IPS DF 6.9 (cell line): Measurements from ENCODE around the gene PTPRU.

Source experiments
- DNase-seq: peaks from one replicate; pipeline ENCODE4 v3.0.0-alpha.2; 2013; ENCODE audit warnings: low read depth, low spot score
- H3K27ac ChIP-seq: one replicate; pipeline ENCODE4 v1.5.1; 2013; ENCODE audit warnings: low read length, control low read depth
- H3K27me3 ChIP-seq: 2 replicates; pipeline ENCODE4 v1.6.1; 2013; ENCODE audit warnings: mild to moderate bottlenecking, low read length; ENCODE audit not compliant: control insufficient read depth, insufficient read depth
- H3K36me3 ChIP-seq: 2 replicates; pipeline ENCODE4 v1.6.1; 2013; ENCODE audit warnings: low read length; ENCODE audit not compliant: control insufficient read depth, insufficient read depth
- H3K4me1 ChIP-seq: 2 replicates; pipeline ENCODE4 v1.6.1; 2013; ENCODE audit warnings: low read length; ENCODE audit not compliant: control insufficient read depth, insufficient read depth
- H3K4me3 ChIP-seq: 2 replicates; pipeline ENCODE4 v1.5.1; 2013; ENCODE audit warnings: mild to moderate bottlenecking, low read length
- H3K9me3 ChIP-seq: 2 replicates; pipeline ENCODE4 v1.6.1; 2013; ENCODE audit warnings: low read length, inconsistent platforms; ENCODE audit not compliant: control insufficient read depth, insufficient read depth
- WGBS: extraction: QIAGEN DNeasy Blood & Tissue Kit; methylation state at CpG from one replicate; pipeline ENCODE4 v1.1.7; 2013; ENCODE audit warnings: mixed read lengths, missing lambda C conversion rate; ENCODE audit not compliant: insufficient read length, insufficient coverage; 5-methylcytosine and 5-hydroxymethylcytosine counted together

PTPRU gene

GRCh38 chr1:29202053-29202452 is 34.3 kb upstream of the PTPRU start:
- no CpG with 5 or more reads among the region's 1 CpG for WGBS
- H3K36me3 ChIP-seq: peaks cover 11% of the 10 kb centered on the region; the same call in 1 of the 2 replicates
- no peaks in the 10 kb centered on the region for H3K27me3 ChIP-seq
- H3K9me3 ChIP-seq: no peaks in the 10 kb centered on the region
- no peaks in the 10 kb centered on the region for H3K4me1 ChIP-seq
- DNase-seq: no peak
- no peak overlapping the region for H3K27ac ChIP-seq
- no peak overlapping the region for H3K4me3 ChIP-seq

- WGBS: no CpG with 5 or more reads among the region's 14 CpGs
- H3K36me3 ChIP-seq: peaks cover 11% of the 10 kb centered on the region; the same call in 1 of the 2 replicates
- H3K27ac ChIP-seq: no peak overlapping the region
- peak; percentile 96 for DNase-seq
- H3K4me3 ChIP-seq: no peak overlapping the region
- H3K4me1 ChIP-seq: no peaks in the 10 kb centered on the region
- H3K9me3 ChIP-seq: no peaks in the 10 kb centered on the region
- H3K27me3 ChIP-seq: no peaks in the 10 kb centered on the region
Observed at GRCh38 chr1:29202584-29203340, 33.6 kb upstream of the PTPRU start.

GRCh38 chr1:29208442-29208841 is 27.9 kb upstream of the PTPRU start:
- WGBS: no CpG with 5 or more reads among the region's 4 CpGs
- no peak overlapping the region for H3K4me3 ChIP-seq
- H3K27me3 ChIP-seq: no peaks in the 10 kb centered on the region
- H3K36me3 ChIP-seq: peaks cover 19% of the 10 kb centered on the region; the same call in 1 of the 2 replicates
- H3K27ac ChIP-seq: no peak overlapping the region
- H3K9me3 ChIP-seq: no peaks in the 10 kb centered on the region
- no peak for DNase-seq
- no peaks in the 10 kb centered on the region for H3K4me1 ChIP-seq

- no peaks in the 10 kb centered on the region for H3K27me3 ChIP-seq
- no peaks in the 10 kb centered on the region for H3K4me1 ChIP-seq
- no peak overlapping the region for H3K4me3 ChIP-seq
- DNase-seq: no peak
- WGBS: no CpG with 5 or more reads among the region's 5 CpGs
- H3K36me3 ChIP-seq: peaks cover 21% of the 10 kb centered on the region; the same call in 1 of the 2 replicates
- H3K27ac ChIP-seq: no peak overlapping the region
- no peaks in the 10 kb centered on the region for H3K9me3 ChIP-seq
Observed at GRCh38 chr1:29209173-29209572, 27.1 kb upstream of the PTPRU start.

GRCh38 chr1:29210278-29211085 is 25.8 kb upstream of the PTPRU start:
- H3K4me3 ChIP-seq: no peak overlapping the region
- H3K9me3 ChIP-seq: no peaks in the 10 kb centered on the region
- H3K4me1 ChIP-seq: no peaks in the 10 kb centered on the region
- no peak overlapping the region for H3K27ac ChIP-seq
- DNase-seq: no peak
- peaks cover 25% of the 10 kb centered on the region; the same call in 1 of the 2 replicates for H3K36me3 ChIP-seq
- whole genome bisulfite sequencing: no CpG with 5 or more reads among the region's 7 CpGs
- H3K27me3 ChIP-seq: no peaks in the 10 kb centered on the region

GRCh38 chr1:29211086-29212030 is 25.0 kb upstream of the PTPRU start:
- Histone ChIP-seq H3K27me3 (no peaks in the 10 kb centered on the region), H3K36me3 (peaks cover 25% of the 10 kb centered on the region; the same call in 1 of the 2 replicates), H3K27ac (no peak overlapping the region), H3K4me1 (no peaks in the 10 kb centered on the region), H3K4me3 (no peak overlapping the region), H3K9me3 (no peaks in the 10 kb centered on the region)
- DNase-seq: no peak
- no CpG with 5 or more reads among the region's 12 CpGs for WGBS

GRCh38 chr1:29213055-29213454 is 23.3 kb upstream of the PTPRU start:
- WGBS: no CpG with 5 or more reads among the region's 5 CpGs
- Histone ChIP-seq H3K36me3 (peaks cover 25% of the 10 kb centered on the region; the same call in 1 of the 2 replicates), H3K4me3 (no peak overlapping the region), H3K27ac (no peak overlapping the region), H3K4me1 (no peaks in the 10 kb centered on the region), H3K9me3 (no peaks in the 10 kb centered on the region), H3K27me3 (no peaks in the 10 kb centered on the region)
- no peak for DNase-seq

- Histone ChIP-seq H3K36me3 (peaks cover 13% of the 10 kb centered on the region; the same call in 1 of the 2 replicates), H3K27me3 (no peaks in the 10 kb centered on the region), H3K4me1 (no peaks in the 10 kb centered on the region), H3K4me3 (no peak overlapping the region), H3K27ac (no peak overlapping the region), H3K9me3 (no peaks in the 10 kb centered on the region)
- WGBS: no CpG with 5 or more reads among the region's 2 CpGs
- no peak for DNase-seq
Observed at GRCh38 chr1:29217633-29218032, 18.7 kb upstream of the PTPRU start.

- Histone ChIP-seq H3K36me3 (peaks cover 10% of the 10 kb centered on the region; the same call in 1 of the 2 replicates), H3K4me3 (no peak overlapping the region), H3K27me3 (no peaks in the 10 kb centered on the region), H3K27ac (no peak overlapping the region), H3K4me1 (no peaks in the 10 kb centered on the region), H3K9me3 (no peaks in the 10 kb centered on the region)
- no CpG with 5 or more reads among the region's 2 CpGs for WGBS
- no peak for DNase-seq
Observed at GRCh38 chr1:29218223-29218622, 18.1 kb upstream of the PTPRU start.

- H3K4me3 ChIP-seq: no peak overlapping the region
- no CpG with 5 or more reads among the region's 3 CpGs for WGBS
- H3K4me1 ChIP-seq: no peaks in the 10 kb centered on the region
- no peaks in the 10 kb centered on the region for H3K9me3 ChIP-seq
- H3K36me3 ChIP-seq: no peaks in the 10 kb centered on the region
- DNase-seq: no peak
- H3K27ac ChIP-seq: no peak overlapping the region
- H3K27me3 ChIP-seq: no peaks in the 10 kb centered on the region
Observed at GRCh38 chr1:29221296-29221695, 15.0 kb upstream of the PTPRU start.
